B cell (primary cell): ENCODE measurements around the gene WNT3A. TPM values are rescaled to one million over a fixed set of nuclear protein-coding genes. Genes with fewer than 3 reads are reported as not detected.

Source experiments
- ATAC-seq: fragments of 200-7000 bp; cut with Tn5 transposase; one replicate; pipeline ENCODE4 v1.10.0; 2021; ENCODE audit warnings: low read depth, mild to moderate bottlenecking, moderate number of reproducible peaks, moderate library complexity
- CTCF ChIA-PET: fragments of 350-600 bp; sonication (Branson Sonifier 250); formaldehyde crosslinking; loops from one replicate; lab custom pipeline; 2021; ENCODE audit warnings: antibody characterized with exemption, inconsistent platforms; lab: Charles Lee
- POLR2A ChIA-PET: fragments of 350-600 bp; sonication (Branson Sonifier 250); formaldehyde crosslinking; loops from one replicate; lab custom pipeline; 2021; ENCODE audit warnings: antibody characterized with exemption; lab: Charles Lee
- DNase-seq: peaks from one replicate; pipeline ENCODE4 v3.0.0; 2013
- H2AFZ ChIP-seq: 2 replicates; pipeline ENCODE4 v1.6.1; 2012; ENCODE audit warnings: mild to moderate bottlenecking, low read depth, low read length; ENCODE audit not compliant: insufficient read depth, poor library complexity, severe bottlenecking
- H3K27ac ChIP-seq, 2 donors: 1 replicate in 1 of 2; 2 replicates in 1 of 2; pipeline ENCODE4 v1.5.1; 2012 to 2013; ENCODE audit warnings: low read length in 2 of 2, mild to moderate bottlenecking in 2 of 2, moderate library complexity in 1 of 2
- H3K27me3 ChIP-seq, 4 experiments: fragments of 200-600 bp in 1 of 4; sonication (generic) in 1 of 4; replicated peaks in 1 of 4; 1 replicate in 2 of 4; 2 replicates in 2 of 4; pipeline versions ENCODE4 v1.6.1 to v1.7.0; 2013 to 2016; ENCODE audit warnings: low read length in 3 of 4, mild to moderate bottlenecking in 2 of 4, mixed read lengths in 1 of 4, moderate library complexity in 1 of 4; ENCODE audit not compliant: insufficient read depth in 4 of 4, control insufficient read depth in 3 of 4; ENCODE audit errors: control extremely low read depth in 1 of 4
- H3K36me3 ChIP-seq, 2 experiments: replicated peaks in 1 of 2; 1 replicate in 1 of 2; 2 replicates in 1 of 2; pipeline versions ENCODE4 v1.6.1 to v1.7.1; 2013; ENCODE audit warnings: low read length in 1 of 2; ENCODE audit not compliant: insufficient read depth in 2 of 2, control insufficient read depth in 1 of 2; ENCODE audit errors: control extremely low read depth in 1 of 2, extremely low read depth in 1 of 2
- H3K4me1 ChIP-seq, 2 donors: fragments of 200-600 bp in 1 of 2; sonication (generic) in 1 of 2; 1 replicate in 1 of 2; 2 replicates in 1 of 2; pipeline versions ENCODE4 v1.5.1 to v1.6.1; 2013 to 2017; ENCODE audit warnings: low read length in 2 of 2; ENCODE audit not compliant: control insufficient read depth in 2 of 2, insufficient read depth in 2 of 2
- H3K4me2 ChIP-seq: replicated peaks from 2 replicates; pipeline ENCODE3; 2012; ENCODE audit warnings: mild to moderate bottlenecking, low read depth, low read length; ENCODE audit not compliant: poor library complexity, severe bottlenecking
- H3K4me3 ChIP-seq, 5 experiments: fragments of 200-600 bp in 1 of 5; sonication (generic) in 1 of 5; 1 replicate in 3 of 5; 2 replicates in 2 of 5; pipeline versions ENCODE4 v1.5.1 to v1.7.0; 2011 to 2016; ENCODE audit warnings: low read length in 4 of 5, mild to moderate bottlenecking in 4 of 5, low read depth in 2 of 5, control low read depth in 1 of 5, moderate library complexity in 1 of 5; ENCODE audit not compliant: insufficient read depth in 1 of 5; ENCODE audit errors: control extremely low read depth in 1 of 5, extremely low read depth in 1 of 5
- H3K79me2 ChIP-seq: fragments of 200-600 bp; sonication (generic); one replicate; pipeline ENCODE4 v1.6.0; 2016; ENCODE audit warnings: low read length; ENCODE audit not compliant: control insufficient read depth, insufficient read depth
- H3K9ac ChIP-seq: fragments of 200-600 bp; sonication (generic); 2 replicates; pipeline ENCODE4 v1.6.1; 2017; ENCODE audit warnings: mild to moderate bottlenecking, low read length, moderate library complexity
- H3K9me3 ChIP-seq, 3 donors: one replicate each; pipeline versions ENCODE4 v1.6.1 to v1.7.1; 2013; ENCODE audit warnings: low read length in 2 of 3; ENCODE audit not compliant: control insufficient read depth in 2 of 3, insufficient read depth in 1 of 3; ENCODE audit errors: control extremely low read depth in 1 of 3
- H4K20me1 ChIP-seq: 2 replicates; pipeline ENCODE4 v1.6.0; 2012; ENCODE audit warnings: mild to moderate bottlenecking, low read length; ENCODE audit not compliant: insufficient read depth, control insufficient read depth, poor library complexity, severe bottlenecking
- H3K27ac Mint-ChIP-seq: one replicate; pipeline ENCODE4 v1.8.0; 2021; ENCODE audit warnings: mixed read lengths
- H3K27me3 Mint-ChIP-seq: one replicate; pipeline ENCODE4 v1.8.0; 2021; ENCODE audit warnings: mixed read lengths
- H3K4me1 Mint-ChIP-seq: one replicate; pipeline ENCODE4 v1.8.0; 2021; ENCODE audit warnings: mixed read lengths
- H3K4me3 Mint-ChIP-seq: one replicate; pipeline ENCODE4 v1.8.0; 2021; ENCODE audit warnings: mixed read lengths
- H3K9me3 Mint-ChIP-seq: one replicate; pipeline ENCODE4 v1.8.0; 2022; ENCODE audit warnings: mixed read lengths; ENCODE audit not compliant: insufficient read depth
- EZH2 ChIP-seq: IDR thresholded peaks from 2 replicates; pipeline ENCODE4 v1.6.1; 2012; ENCODE audit warnings: borderline replicate concordance, low read depth, mild to moderate bottlenecking, moderate library complexity, low read length; ENCODE audit not compliant: insufficient read depth, poor library complexity, severe bottlenecking
- WGBS: methylation state at CpG from one replicate; pipeline ENCODE4 v1.1.5; 2013; ENCODE audit warnings: missing lambda C conversion rate; ENCODE audit not compliant: insufficient coverage; 5-methylcytosine and 5-hydroxymethylcytosine counted together
- intact Hi-C: fragments of 100-400 bp; cut with micrococcal nuclease; formaldehyde crosslinking; loops from one replicate; pipeline ENCODE4 v1.10.0; 2022
- polyA plus RNA-seq: library from polyadenylated mRNA; depleted of rRNA; stranded (reverse); fragments of >200 nt; gene quantifications from 2 replicates; pipeline ENCODE4 v1.2.3, GENCODE V29; 2012
- total RNA-seq, 2 donors: library from RNA; stranded (reverse); fragments of 120-200 nt in 1 of 2; gene quantifications; 1 replicate in 1 of 2; 2 replicates in 1 of 2; pipeline versions ENCODE4 v1.2.3 to v1.2.4, GENCODE V29; 2013 to 2022
- TF ChIP-seq, protein P1 (sequence below): fragments of 200-600 bp; IDR thresholded peaks from one replicate; pipeline ENCODE4 v1.8.0; 2022; ENCODE audit warnings: antibody characterized with exemption, mild to moderate bottlenecking

WNT3A gene
- total and polyA plus RNA-seq, 2 donors (not counting 1 experiment from before 2014, with no cell fraction given) = 0.03 TPM; not detected in 1

DNA sequence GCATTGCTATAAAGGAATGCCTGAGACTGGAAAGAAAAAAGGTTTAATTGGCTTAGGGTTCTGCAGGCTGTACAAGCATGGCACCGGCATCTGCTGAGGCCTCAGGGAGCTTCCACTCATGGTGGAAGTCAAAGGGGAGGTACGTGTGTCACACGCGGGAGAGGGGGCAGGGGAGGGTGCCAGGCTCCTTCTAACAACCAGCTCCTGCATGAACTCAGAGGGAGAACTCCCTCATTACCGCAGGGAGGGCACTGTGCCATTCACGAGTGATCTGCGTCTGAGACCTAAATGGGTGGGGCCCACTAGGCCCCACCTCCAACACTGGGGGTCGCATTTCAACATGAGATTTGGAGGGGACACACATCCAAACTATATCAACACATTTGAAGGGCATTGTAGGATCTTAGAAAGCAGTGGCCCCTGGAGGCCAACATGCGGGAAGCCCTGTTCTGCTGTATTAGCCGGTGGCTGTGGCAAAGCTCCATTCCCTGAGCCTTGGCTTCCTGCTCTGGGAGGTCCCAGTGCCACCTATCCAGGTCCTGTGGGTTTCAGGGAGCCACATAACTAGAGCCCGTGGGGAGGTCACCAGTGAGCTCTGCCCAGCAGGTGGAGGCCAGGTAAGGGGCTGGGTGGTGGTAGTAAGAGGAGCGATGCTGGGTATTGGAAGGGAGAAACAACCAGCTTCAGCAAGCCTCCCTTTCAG is 10.0 kb downstream of the WNT3A start:
- Histone ChIP-seq H3K27ac (no peak overlapping the region), H3K4me2 (no peak overlapping the region), H3K9ac (no peak overlapping the region), H3K27me3 (peaks cover 0 to 4% (median 0%) of the 10 kb centered on the region in 4 experiments), H3K79me2 (no peaks in the 10 kb centered on the region), H4K20me1 (no peaks in the 10 kb centered on the region), H3K4me3 (no peak overlapping the region), H3K36me3 (no peaks in the 10 kb centered on the region), H3K9me3 (no peaks in the 10 kb centered on the region), H3K4me1 (no peaks in the 10 kb centered on the region), H2AFZ (no peak overlapping the region)
- H3K27me3 Mint-ChIP-seq = peaks cover 3% of the 10 kb centered on the region
- 89% methylated on average over 7 of the region's 12 CpGs for WGBS
- no peaks in the 10 kb centered on the region for H3K4me1 Mint-ChIP-seq
- no peak for ATAC-seq
- no peak overlapping the region for H3K27ac Mint-ChIP-seq
- no peak overlapping the region for H3K4me3 Mint-ChIP-seq
- H3K9me3 Mint-ChIP-seq = no peaks in the 10 kb centered on the region
- CTCF ChIA-PET = no interaction called here
- DNase-seq = no peak
- intact Hi-C loops = no loop called here
- no peak for TF ChIP-seq EZH2
- TF ChIP-seq, protein P1, sequence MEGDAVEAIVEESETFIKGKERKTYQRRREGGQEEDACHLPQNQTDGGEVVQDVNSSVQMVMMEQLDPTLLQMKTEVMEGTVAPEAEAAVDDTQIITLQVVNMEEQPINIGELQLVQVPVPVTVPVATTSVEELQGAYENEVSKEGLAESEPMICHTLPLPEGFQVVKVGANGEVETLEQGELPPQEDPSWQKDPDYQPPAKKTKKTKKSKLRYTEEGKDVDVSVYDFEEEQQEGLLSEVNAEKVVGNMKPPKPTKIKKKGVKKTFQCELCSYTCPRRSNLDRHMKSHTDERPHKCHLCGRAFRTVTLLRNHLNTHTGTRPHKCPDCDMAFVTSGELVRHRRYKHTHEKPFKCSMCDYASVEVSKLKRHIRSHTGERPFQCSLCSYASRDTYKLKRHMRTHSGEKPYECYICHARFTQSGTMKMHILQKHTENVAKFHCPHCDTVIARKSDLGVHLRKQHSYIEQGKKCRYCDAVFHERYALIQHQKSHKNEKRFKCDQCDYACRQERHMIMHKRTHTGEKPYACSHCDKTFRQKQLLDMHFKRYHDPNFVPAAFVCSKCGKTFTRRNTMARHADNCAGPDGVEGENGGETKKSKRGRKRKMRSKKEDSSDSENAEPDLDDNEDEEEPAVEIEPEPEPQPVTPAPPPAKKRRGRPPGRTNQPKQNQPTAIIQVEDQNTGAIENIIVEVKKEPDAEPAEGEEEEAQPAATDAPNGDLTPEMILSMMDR = no peak
- POLR2A ChIA-PET = no interaction called here

- ChIA-PET POLR2A (no interaction called here), CTCF (no interaction called here)
- H3K4me3 Mint-ChIP-seq = no peak overlapping the region
- no peaks in the 10 kb centered on the region for H3K9me3 Mint-ChIP-seq
- TF ChIP-seq EZH2 = no peak
- TF ChIP-seq, protein P1 = no peak
- H3K27me3 ChIP-seq = peaks cover 0 to 4% (median 0%) of the 10 kb centered on the region in 4 experiments
- 95% methylated on average over 7 of the region's 16 CpGs for WGBS
- no peak overlapping the region for H3K4me2 ChIP-seq
- H3K79me2 ChIP-seq = no peaks in the 10 kb centered on the region
- H3K27me3 Mint-ChIP-seq = peaks cover 3% of the 10 kb centered on the region
- intact Hi-C loops = no loop called here
- no peaks in the 10 kb centered on the region for H4K20me1 ChIP-seq
- no peak for DNase-seq
- H3K4me3 ChIP-seq = no peak overlapping the region
- no peak for ATAC-seq
- H3K27ac Mint-ChIP-seq = no peak overlapping the region
- no peak overlapping the region for H3K9ac ChIP-seq
- no peak overlapping the region for H3K27ac ChIP-seq
- no peaks in the 10 kb centered on the region for H3K36me3 ChIP-seq
- H3K9me3 ChIP-seq = no peaks in the 10 kb centered on the region
- H2AFZ ChIP-seq = no peak overlapping the region
- H3K4me1 ChIP-seq = no peaks in the 10 kb centered on the region
- H3K4me1 Mint-ChIP-seq = no peaks in the 10 kb centered on the region
Measured at GRCh38 chr1:228017356-228018124, 10.7 kb downstream of the WNT3A start.
